ENCODE data around the gene MXD1.

DNA sequence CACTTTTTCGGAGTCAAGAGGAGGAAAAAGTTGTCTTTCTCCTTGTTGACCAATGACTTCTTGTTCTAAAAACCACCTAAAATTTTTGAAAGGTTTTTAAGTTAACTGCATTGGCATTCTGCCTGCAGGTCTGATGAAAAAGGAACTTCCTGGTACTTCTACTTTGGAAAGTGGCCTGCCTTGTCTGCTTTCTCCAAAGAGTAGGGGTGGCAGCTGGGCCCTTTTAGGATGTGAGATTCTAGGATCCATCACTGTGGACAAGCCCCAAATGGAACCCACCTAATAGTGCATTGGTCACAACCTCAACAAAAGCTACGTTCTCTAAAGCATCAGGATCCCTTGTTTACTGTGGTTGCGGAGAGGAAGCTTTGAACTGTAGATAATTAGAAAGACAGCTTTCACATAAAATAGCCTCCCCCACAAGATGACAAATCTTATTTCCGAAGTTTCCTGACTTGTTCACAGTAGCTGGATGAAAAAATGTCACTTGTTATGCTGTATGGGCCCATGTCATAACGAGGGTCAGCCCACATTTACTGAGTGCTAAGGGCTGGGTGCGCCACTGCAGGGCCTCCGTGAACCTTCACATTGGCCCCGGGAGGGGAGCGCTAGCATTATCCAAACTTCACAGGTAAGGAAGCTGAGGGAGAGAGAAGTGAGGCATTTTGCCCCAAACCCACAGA lies 29.1 kb downstream of the MXD1 start:
- TF ChIP-seq CTCF (conservative IDR thresholded peaks at IDR 0.05; ENCODE audit: low read depth, low read length) (no peak), POLR2A (IDR thresholded peaks at IDR 0.05; ENCODE audit: low read depth, low read length) (no peak), MAFK (IDR thresholded peaks at IDR 0.05; ENCODE audit: low read depth, low read length) (no peak), MXI1 (IDR thresholded peaks at IDR 0.05; ENCODE audit: borderline replicate concordance, low read depth, low read length) (no peak), CHD1 (IDR thresholded peaks at IDR 0.05; ENCODE audit: low read depth, low read length) (no peak), CEBPB (IDR thresholded peaks at IDR 0.05; ENCODE audit: low read depth, low read length) (no peak), RFX5 (IDR thresholded peaks at IDR 0.05; ENCODE audit: low read depth, low read length) (no peak)
